Neural crest cell (in vitro differentiated cells): ENCODE measurements around the gene MFSD12. TPM values are rescaled to one million over a fixed set of nuclear protein-coding genes. Genes with fewer than 3 reads are reported as not detected.

ENCODE experiments used
- DNase-seq: peaks from one replicate; pipeline ENCODE4 v3.0.0; 2021; ENCODE audit warnings: low read depth, mixed read lengths, low spot score
- H3K27ac Mint-ChIP-seq: one replicate; pipeline ENCODE4 v1.8.0; 2021; ENCODE audit warnings: mild to moderate bottlenecking, mixed read lengths; ENCODE audit not compliant: unreplicated experiment
- H3K27me3 Mint-ChIP-seq: 2 replicates; pipeline ENCODE4 v1.8.0; 2021; ENCODE audit warnings: low read depth, mild to moderate bottlenecking, mixed read lengths
- H3K36me3 Mint-ChIP-seq: 2 replicates; pipeline ENCODE4 v1.8.0; 2021; ENCODE audit warnings: low read depth, mild to moderate bottlenecking, mixed read lengths
- H3K4me1 Mint-ChIP-seq: 2 replicates; pipeline ENCODE4 v1.8.0; 2021; ENCODE audit warnings: mixed read lengths
- H3K4me3 Mint-ChIP-seq: one replicate; pipeline ENCODE4 v1.8.0; 2021; ENCODE audit warnings: mild to moderate bottlenecking, mixed read lengths
- H3K9me3 Mint-ChIP-seq: 2 replicates; pipeline ENCODE4 v1.8.0; 2021; ENCODE audit warnings: mixed read lengths
- CTCF ChIP-seq: fragments of 200-600 bp; sonication (generic); conservative IDR thresholded peaks from 2 replicates; pipeline ENCODE4 v1.5.0; 2021; ENCODE audit warnings: antibody characterized with exemption, mild to moderate bottlenecking
- total RNA-seq: library from RNA; stranded (reverse); gene quantifications from 2 replicates; pipeline ENCODE4 v1.2.1, GENCODE V29; 2021

The MFSD12 gene
- total RNA-seq, 1 donor from 2014 or later: 79.1 TPM

- Mint-ChIP-seq H3K4me1 (no peaks in the 10 kb centered on the region), H3K36me3 (peaks cover 3% of the 10 kb centered on the region), H3K4me3 (no peak overlapping the region), H3K9me3 (no peaks in the 10 kb centered on the region), H3K27me3 (no peaks in the 10 kb centered on the region), H3K27ac (no peak overlapping the region)
- DNase-seq: no peak
- TF ChIP-seq CTCF: no peak
Measured at GRCh38 chr19:3535981-3536380, 21.4 kb downstream of the MFSD12 start.

- no peaks in the 10 kb centered on the region for H3K27me3 Mint-ChIP-seq
- H3K27ac Mint-ChIP-seq: no peak overlapping the region
- no peak overlapping the region for H3K4me3 Mint-ChIP-seq
- DNase-seq: no peak
- no peaks in the 10 kb centered on the region for H3K4me1 Mint-ChIP-seq
- TF ChIP-seq CTCF: no peak
- H3K36me3 Mint-ChIP-seq: peaks cover 3% of the 10 kb centered on the region
- no peaks in the 10 kb centered on the region for H3K9me3 Mint-ChIP-seq
Measured at GRCh38 chr19:3535563-3535965, 21.8 kb downstream of the MFSD12 start.

GRCh38 chr19:3535235-3535535, 22.2 kb downstream of the MFSD12 start:
- Mint-ChIP-seq H3K4me3 (no peak overlapping the region), H3K4me1 (no peaks in the 10 kb centered on the region), H3K9me3 (no peaks in the 10 kb centered on the region), H3K27ac (no peak overlapping the region), H3K36me3 (peaks cover 3% of the 10 kb centered on the region), H3K27me3 (no peaks in the 10 kb centered on the region)
- DNase-seq: no peak
- no peak for TF ChIP-seq CTCF

GRCh38 chr19:3534375-3535234, 22.8 kb downstream of the MFSD12 start:
- no peak for TF ChIP-seq CTCF
- H3K36me3 Mint-ChIP-seq: peaks cover 3% of the 10 kb centered on the region
- no peaks in the 10 kb centered on the region for H3K9me3 Mint-ChIP-seq
- DNase-seq: no peak
- no peak overlapping the region for H3K27ac Mint-ChIP-seq
- H3K27me3 Mint-ChIP-seq: no peaks in the 10 kb centered on the region
- no peak overlapping the region for H3K4me3 Mint-ChIP-seq
- no peaks in the 10 kb centered on the region for H3K4me1 Mint-ChIP-seq

DNA sequence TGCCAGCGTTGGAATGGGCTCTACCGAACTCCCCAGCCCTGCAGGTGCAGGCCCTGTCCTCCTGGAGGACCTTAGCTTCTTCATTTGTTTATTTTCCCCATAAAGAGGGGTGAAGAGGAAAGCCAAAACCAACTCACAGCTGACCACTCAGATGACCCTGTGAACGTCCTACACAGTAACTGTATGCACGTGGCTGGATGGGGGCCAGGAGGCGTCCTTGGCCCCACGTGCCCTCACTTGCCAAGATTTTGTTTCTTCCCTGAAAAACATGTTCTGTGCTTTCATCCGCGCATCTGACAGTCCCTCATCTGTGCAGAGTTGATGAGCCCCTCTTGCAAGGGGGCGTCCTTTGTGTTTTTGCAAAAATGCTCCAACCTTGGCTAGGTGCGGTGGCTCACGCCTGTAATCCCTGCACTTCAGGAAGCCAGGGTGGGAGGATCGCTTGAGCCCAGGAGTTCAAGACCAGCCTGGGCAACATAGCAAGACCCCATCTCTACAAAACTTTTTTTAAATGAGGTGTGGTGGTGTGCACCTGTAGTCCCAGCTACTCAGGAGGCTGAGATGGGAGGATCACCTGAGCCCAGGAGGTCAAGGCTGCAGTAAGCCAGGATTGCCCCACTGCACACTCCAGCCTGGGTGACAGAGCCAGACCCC, 23.7 kb downstream of the MFSD12 start:
- Mint-ChIP-seq H3K27ac (no peak overlapping the region), H3K27me3 (no peaks in the 10 kb centered on the region), H3K4me3 (no peak overlapping the region), H3K36me3 (peaks cover 3% of the 10 kb centered on the region), H3K9me3 (no peaks in the 10 kb centered on the region), H3K4me1 (no peaks in the 10 kb centered on the region)
- TF ChIP-seq CTCF: no peak
- no peak for DNase-seq
